HepG2 (cell line): ENCODE data around the gene SLC11A1. TPM values are rescaled to one million over a fixed set of nuclear protein-coding genes. Genes with fewer than 3 reads are reported as not detected.

ENCODE experiments used
- AGO2 ChIP-seq: fragments of 200-400 bp; formaldehyde crosslinking; optimal IDR thresholded peaks from 2 replicates; pipeline ENCODE3; 2017; ENCODE audit warnings: mild to moderate bottlenecking, low read depth, low read length, moderate library complexity
- FOSL2 ChIP-seq: sonication (generic); formaldehyde crosslinking; IDR thresholded peaks from 2 replicates; pipeline ENCODE4 v1.4.0; 2020; ENCODE audit warnings: missing genetic modification reagents
- ISX ChIP-seq: sonication (generic); formaldehyde crosslinking; conservative IDR thresholded peaks from 2 replicates; pipeline ENCODE4 v1.5.0; 2020; ENCODE audit warnings: missing genetic modification reagents
- KDM2A ChIP-seq: sonication (generic); formaldehyde crosslinking; IDR thresholded peaks from 2 replicates; pipeline ENCODE4 v1.4.0; 2020; ENCODE audit warnings: low read depth, missing genetic modification reagents, borderline replicate concordance
- MATR3 ChIP-seq: sonication (generic); formaldehyde crosslinking; IDR thresholded peaks from 2 replicates; pipeline ENCODE4 v1.4.0; 2020; ENCODE audit warnings: missing genetic modification reagents
- NCOA2 ChIP-seq: sonication (generic); formaldehyde crosslinking; IDR thresholded peaks from 2 replicates; pipeline ENCODE4 v1.8.0; 2022; ENCODE audit warnings: inconsistent platforms
- POLR2AphosphoS5 ChIP-seq: IDR thresholded peaks from 2 replicates; pipeline ENCODE4 v1.6.1; 2012; ENCODE audit warnings: low read depth, low read length
- PPARG ChIP-seq: conservative IDR thresholded peaks from 2 replicates; pipeline ENCODE4 v1.6.1; 2016; ENCODE audit warnings: missing biosample characterization, missing genetic modification reagents
- PRDM4 ChIP-seq: sonication (generic); formaldehyde crosslinking; IDR thresholded peaks from 2 replicates; pipeline ENCODE4 v1.9.0; 2021; ENCODE audit warnings: missing genetic modification reagents, borderline replicate concordance
- PRMT3 ChIP-seq: sonication (generic); formaldehyde crosslinking; IDR thresholded peaks from 2 replicates; pipeline ENCODE4 v1.8.1; 2022; ENCODE audit warnings: low read depth, mild to moderate bottlenecking, moderate library complexity, missing genetic modification reagents, borderline replicate concordance
- RAD21 ChIP-seq: fragments of 450-650 bp; formaldehyde crosslinking; IDR thresholded peaks from 2 replicates; pipeline ENCODE4 v1.5.0; 2020; ENCODE audit warnings: mild to moderate bottlenecking
- RBAK ChIP-seq: sonication (generic); formaldehyde crosslinking; IDR thresholded peaks from 2 replicates; pipeline ENCODE4 v1.5.1; 2020; ENCODE audit warnings: mild to moderate bottlenecking, missing genetic modification reagents
- SNRNP70 ChIP-seq: fragments of 200-400 bp; formaldehyde crosslinking; IDR thresholded peaks from 2 replicates; pipeline ENCODE4 v1.6.1; 2017; ENCODE audit warnings: mild to moderate bottlenecking, low read depth, low read length, moderate library complexity
- ZFP90 ChIP-seq: sonication (generic); formaldehyde crosslinking; IDR thresholded peaks from 2 replicates; pipeline ENCODE4 v1.8.0; 2022; ENCODE audit warnings: missing genetic modification reagents, mild to moderate bottlenecking, inconsistent platforms, borderline replicate concordance
- ZGPAT ChIP-seq: IDR thresholded peaks from 2 replicates; pipeline ENCODE4 v1.6.1; 2016; ENCODE audit warnings: mild to moderate bottlenecking
- ZNF253 ChIP-seq: sonication (generic); formaldehyde crosslinking; IDR thresholded peaks from 2 replicates; pipeline ENCODE4 v1.8.0; 2022; ENCODE audit warnings: mild to moderate bottlenecking, missing genetic modification reagents, borderline replicate concordance
- ZNF264 ChIP-seq: sonication (generic); formaldehyde crosslinking; IDR thresholded peaks from 2 replicates; pipeline ENCODE4 v1.4.0; 2020; ENCODE audit warnings: missing genetic modification reagents
- ZNF740 ChIP-seq: sonication (generic); formaldehyde crosslinking; IDR thresholded peaks from 2 replicates; pipeline ENCODE4 v1.4.0; 2020; ENCODE audit warnings: missing genetic modification reagents
- ZNF782 ChIP-seq: sonication (generic); formaldehyde crosslinking; IDR thresholded peaks from 2 replicates; pipeline ENCODE4 v1.4.0; 2020; ENCODE audit warnings: missing genetic modification reagents, mild to moderate bottlenecking, borderline replicate concordance
- polyA plus RNA-seq, 8 experiments: library from polyadenylated mRNA; depleted of rRNA in 3 of 8; stranded (reverse) in 7 of 8; unstranded in 1 of 8; fragments of >200 nt; fragmentation: Illumina TruSeq in 4 of 8; extraction: Trizol in 4 of 8; gene quantifications; 2 replicates each; pipeline versions ENCODE4 v1.2.1 to v1.2.3, GENCODE V29; 2011 to 2016; ENCODE audit warnings: low read depth in 4 of 8, missing spikeins in 1 of 8, mixed read lengths in 1 of 8; ENCODE audit not compliant: insufficient read depth in 1 of 8
- total RNA-seq, 5 experiments: library from RNA; depleted of rRNA; stranded (reverse); fragments of >200 nt; fragmentation: Illumina TruSeq; extraction: Trizol; gene quantifications; 2 replicates each; pipeline ENCODE4 v1.2.3, GENCODE V29; 2016; ENCODE audit warnings: low read depth in 1 of 5
- TF ChIP-seq, protein P1 (sequence below): IDR thresholded peaks from 2 replicates; pipeline ENCODE4 v1.6.1; 2016
- TF ChIP-seq, protein P2 (sequence below): sonication (generic); formaldehyde crosslinking; IDR thresholded peaks from 2 replicates; pipeline ENCODE4 v1.8.0; 2022; ENCODE audit warnings: mild to moderate bottlenecking, missing genetic modification reagents, moderate library complexity
- TF ChIP-seq, protein P3 (sequence below): sonication (generic); formaldehyde crosslinking; IDR thresholded peaks from 2 replicates; pipeline ENCODE4 v1.4.0; 2020; ENCODE audit warnings: missing genetic modification reagents

Gene SLC11A1
- total and polyA plus RNA-seq, 2 of the 13 experiments (the other 11 are each of a cell fraction or from before 2014, with no cell fraction given): 0.33 to 2.3 TPM

DNA sequence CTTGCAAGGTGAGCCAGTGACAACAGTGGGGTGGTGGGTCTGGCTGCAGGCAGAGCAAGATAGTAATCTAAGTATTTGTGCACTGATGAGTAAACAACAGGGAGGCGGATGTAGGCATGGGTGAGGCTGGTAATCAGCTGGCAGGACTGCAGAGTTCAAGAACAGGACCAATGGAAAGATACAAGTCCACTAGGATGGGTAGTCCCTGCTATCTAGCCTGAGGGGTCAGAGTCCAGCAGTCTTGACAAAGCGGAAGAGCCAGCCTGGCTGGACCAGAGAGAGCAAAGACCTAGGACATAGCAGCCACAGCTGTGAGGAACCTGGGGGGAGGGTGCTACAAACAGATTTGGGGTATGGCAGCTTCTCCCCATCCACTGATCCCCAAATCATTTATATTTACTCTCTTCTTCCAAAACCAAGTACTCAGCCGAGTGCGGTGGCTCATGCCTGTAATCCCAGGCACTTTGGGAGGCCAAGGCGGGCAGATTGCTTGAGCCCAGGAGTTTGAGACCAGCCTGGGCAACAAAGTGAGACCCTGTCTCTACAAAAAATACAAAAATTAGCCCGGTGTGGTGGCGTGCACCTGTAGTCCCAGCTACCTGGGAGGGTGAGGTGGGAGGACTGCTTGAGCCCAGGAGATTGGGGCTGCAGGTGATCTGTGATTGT lies 62.8 kb downstream of the SLC11A1 start (continued):
- TF ChIP-seq ZNF264 (CRISPR knock-in tag) (peak; percentile 97; the same call in 1 of the 2 replicates), AGO2 (no peak), MATR3 (CRISPR knock-in tag) (no peak), PRMT3 (CRISPR knock-in tag) (peak; percentile 87; the same call in 1 of the 2 replicates), PPARG (CRISPR knock-in tag) (peak; percentile 89), NCOA2 (peak; percentile 93), ISX (CRISPR knock-in tag) (no peak), POLR2AphosphoS5 (0 out of 2 replicates have a peak, but pooled peaks have one; percentile 33), ZNF740 (CRISPR knock-in tag) (peak; percentile 64; the same call in 1 of the 2 replicates), PRDM4 (CRISPR knock-in tag) (no peak), ZNF782 (CRISPR knock-in tag) (peak; percentile 69; the same call in 1 of the 2 replicates), ZFP90 (peak; percentile 97), RAD21 (CRISPR knock-in tag) (peak; percentile 57; the same call in 1 of the 2 replicates), FOSL2 (peak; percentile 91), ZGPAT (CRISPR knock-in tag) (peak; percentile 96), SNRNP70 (no peak), ZNF253 (CRISPR knock-in tag) (peak; percentile 30; the same call in 1 of the 2 replicates), KDM2A (peak; percentile 45; the same call in 1 of the 2 replicates), RBAK (CRISPR knock-in tag) (no peak)
- TF ChIP-seq, protein P1, sequence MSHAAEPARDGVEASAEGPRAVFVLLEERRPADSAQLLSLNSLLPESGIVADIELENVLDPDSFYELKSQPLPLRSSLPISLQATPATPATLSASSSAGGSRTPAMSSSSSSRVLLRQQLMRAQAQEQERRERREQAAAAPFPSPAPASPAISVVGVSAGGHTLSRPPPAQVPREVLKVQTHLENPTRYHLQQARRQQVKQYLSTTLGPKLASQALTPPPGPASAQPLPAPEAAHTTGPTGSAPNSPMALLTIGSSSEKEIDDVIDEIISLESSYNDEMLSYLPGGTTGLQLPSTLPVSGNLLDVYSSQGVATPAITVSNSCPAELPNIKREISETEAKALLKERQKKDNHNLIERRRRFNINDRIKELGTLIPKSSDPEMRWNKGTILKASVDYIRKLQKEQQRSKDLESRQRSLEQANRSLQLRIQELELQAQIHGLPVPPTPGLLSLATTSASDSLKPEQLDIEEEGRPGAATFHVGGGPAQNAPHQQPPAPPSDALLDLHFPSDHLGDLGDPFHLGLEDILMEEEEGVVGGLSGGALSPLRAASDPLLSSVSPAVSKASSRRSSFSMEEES (CRISPR knock-in tag): 0 out of 2 replicates have a peak, but pooled peaks have one; percentile 74
- TF ChIP-seq, protein P2, sequence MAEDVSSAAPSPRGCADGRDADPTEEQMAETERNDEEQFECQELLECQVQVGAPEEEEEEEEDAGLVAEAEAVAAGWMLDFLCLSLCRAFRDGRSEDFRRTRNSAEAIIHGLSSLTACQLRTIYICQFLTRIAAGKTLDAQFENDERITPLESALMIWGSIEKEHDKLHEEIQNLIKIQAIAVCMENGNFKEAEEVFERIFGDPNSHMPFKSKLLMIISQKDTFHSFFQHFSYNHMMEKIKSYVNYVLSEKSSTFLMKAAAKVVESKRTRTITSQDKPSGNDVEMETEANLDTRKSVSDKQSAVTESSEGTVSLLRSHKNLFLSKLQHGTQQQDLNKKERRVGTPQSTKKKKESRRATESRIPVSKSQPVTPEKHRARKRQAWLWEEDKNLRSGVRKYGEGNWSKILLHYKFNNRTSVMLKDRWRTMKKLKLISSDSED (CRISPR knock-in tag): no peak
- TF ChIP-seq, protein P3, sequence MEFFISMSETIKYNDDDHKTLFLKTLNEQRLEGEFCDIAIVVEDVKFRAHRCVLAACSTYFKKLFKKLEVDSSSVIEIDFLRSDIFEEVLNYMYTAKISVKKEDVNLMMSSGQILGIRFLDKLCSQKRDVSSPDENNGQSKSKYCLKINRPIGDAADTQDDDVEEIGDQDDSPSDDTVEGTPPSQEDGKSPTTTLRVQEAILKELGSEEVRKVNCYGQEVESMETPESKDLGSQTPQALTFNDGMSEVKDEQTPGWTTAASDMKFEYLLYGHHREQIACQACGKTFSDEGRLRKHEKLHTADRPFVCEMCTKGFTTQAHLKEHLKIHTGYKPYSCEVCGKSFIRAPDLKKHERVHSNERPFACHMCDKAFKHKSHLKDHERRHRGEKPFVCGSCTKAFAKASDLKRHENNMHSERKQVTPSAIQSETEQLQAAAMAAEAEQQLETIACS (CRISPR knock-in tag): no peak
